GM12874 (cell line): ENCODE measurements around the gene BORCS8.
A peak's percentile ranks its signal among the peaks of the same experiment; 100 is the strongest.

Experiments
- CTCF ChIP-seq: IDR thresholded peaks from 2 replicates; pipeline ENCODE4 v1.5.1; 2011; ENCODE audit warnings: low read depth, mild to moderate bottlenecking, control low read depth, low read length, moderate library complexity; ENCODE audit not compliant: insufficient read depth

The BORCS8 gene

DNA sequence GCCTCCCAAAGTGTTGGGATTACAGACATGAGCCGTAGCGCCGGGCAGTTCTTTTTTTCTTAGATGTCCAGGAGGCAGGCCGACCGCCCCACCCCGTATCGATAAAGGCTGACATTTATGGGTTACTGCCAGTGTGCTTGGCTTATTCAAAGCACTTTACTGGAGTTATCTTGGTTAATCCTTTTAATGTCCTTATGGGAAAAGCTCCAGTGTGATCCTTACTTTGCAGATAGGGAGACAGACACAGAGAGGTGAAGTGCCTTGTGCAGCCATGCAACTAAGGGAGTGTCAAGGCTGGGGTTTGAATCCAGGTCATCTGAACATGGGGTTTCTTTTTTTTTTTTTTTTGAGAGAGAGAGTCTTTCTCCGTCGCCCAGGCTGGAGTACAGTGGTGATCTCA lies 39.0 kb upstream of the BORCS8 start:
- no peak for TF ChIP-seq CTCF

DNA sequence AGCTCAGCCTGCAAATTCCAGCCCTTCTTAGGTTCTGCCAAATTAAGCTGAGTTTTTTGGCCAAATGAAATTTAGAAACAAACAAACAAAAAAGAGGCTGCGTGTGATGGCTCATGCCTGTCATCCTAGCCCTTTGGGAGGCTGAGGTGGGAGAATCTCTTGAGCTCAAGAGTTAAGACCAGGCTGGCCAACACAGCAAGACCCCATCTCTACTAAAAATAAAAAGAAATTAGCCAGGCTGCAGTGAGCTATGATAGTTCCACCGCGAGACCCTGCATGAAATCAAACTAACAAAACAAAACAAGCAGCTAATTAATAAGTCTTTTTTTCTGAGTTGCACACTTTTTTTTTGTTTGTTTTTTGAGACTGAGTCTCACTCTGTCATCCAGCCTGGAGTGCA lies 37.7 kb upstream of the BORCS8 start:
- TF ChIP-seq CTCF = no peak

DNA sequence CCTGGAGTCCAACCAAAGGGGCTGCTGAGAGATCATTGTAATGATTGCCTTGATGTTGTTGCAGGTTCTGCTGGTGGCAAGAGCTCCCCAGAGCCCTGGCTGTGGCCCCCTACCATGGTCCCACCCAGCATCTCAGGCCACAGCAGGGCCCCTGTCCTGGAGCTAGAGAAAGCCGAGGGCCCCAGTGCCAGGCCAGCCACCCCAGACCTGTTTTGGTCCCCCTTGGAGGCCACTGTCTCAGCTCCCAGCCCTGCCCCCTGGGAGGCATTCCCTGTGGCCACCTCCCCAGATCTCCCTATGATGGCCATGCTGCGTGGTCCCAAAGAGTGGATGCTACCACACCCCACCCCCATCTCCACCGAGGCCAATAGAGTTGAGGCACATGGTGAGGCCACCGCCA lies 35.3 kb upstream of the BORCS8 start:
- no peak for TF ChIP-seq CTCF

DNA sequence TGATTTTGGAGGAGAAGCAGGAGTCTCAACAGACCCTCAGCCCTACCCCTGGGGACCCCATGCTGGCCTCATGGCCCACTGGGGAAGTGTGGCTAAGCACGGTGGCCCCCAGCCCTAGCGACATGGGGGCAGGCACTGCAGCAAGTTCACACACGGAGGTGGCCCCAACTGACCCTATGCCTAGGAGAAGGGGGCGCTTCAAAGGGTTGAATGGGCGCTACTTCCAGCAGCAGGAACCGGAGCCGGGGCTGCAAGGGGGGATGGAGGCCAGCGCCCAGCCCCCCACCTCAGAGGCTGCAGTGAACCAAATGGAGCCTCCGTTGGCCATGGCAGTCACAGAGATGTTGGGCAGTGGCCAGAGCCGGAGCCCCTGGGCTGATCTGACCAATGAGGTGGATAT lies 34.7 kb upstream of the BORCS8 start:
- TF ChIP-seq CTCF = no peak

GRCh38 chr19:19226204-19226603 lies 34.3 kb upstream of the BORCS8 start:
- no peak for TF ChIP-seq CTCF

DNA sequence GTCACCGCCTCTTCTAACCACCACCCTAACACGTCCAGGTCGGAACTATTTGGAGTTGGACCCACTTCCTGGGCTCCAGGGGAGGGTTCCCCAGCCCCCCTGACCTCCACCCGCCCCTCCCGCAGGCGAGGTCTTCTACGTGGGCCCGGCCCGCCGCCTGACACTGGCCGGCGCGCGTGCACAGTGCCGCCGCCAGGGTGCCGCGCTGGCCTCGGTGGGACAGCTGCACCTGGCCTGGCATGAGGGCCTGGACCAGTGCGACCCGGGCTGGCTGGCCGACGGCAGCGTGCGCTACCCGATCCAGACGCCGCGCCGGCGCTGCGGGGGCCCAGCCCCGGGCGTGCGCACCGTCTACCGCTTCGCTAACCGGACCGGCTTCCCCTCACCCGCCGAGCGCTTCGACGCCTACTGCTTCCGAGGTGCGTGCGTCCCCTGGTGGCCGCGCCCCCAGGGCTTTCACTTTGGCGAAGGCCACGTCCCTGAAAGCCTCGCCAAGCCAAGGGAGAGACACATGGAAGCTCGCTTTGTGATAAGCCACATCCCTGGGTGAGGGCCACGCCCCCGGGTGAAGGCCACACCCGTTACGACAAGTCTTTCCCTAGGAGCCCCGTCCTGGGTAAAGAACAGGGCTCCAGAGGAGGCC lies 33.0 kb upstream of the BORCS8 start:
- peak; percentile 85 for TF ChIP-seq CTCF

GRCh38 chr19:19224150-19224851 lies 32.3 kb upstream of the BORCS8 start:
- no peak for TF ChIP-seq CTCF
